Smooth muscle cell (in vitro differentiated cells): Measurements from ENCODE around the gene TMIGD1. TPM values are rescaled to one million over a fixed set of nuclear protein-coding genes. Genes with fewer than 3 reads are reported as not detected.

Experiments
- DNase-seq: peaks from one replicate; lab custom pipeline; 2025; ENCODE audit not compliant: unreplicated experiment; lab: John Stamatoyannopoulos, UW
- H2AFZ ChIP-seq: fragments of 200-600 bp; sonication (generic); 2 replicates; pipeline ENCODE4 v1.6.0; 2016; ENCODE audit warnings: antibody characterized with exemption, low read depth, mild to moderate bottlenecking
- H3F3A ChIP-seq: fragments of 200-600 bp; sonication (generic); 2 replicates; pipeline ENCODE4 v1.6.0; 2017; ENCODE audit warnings: antibody characterized with exemption, low read depth
- H3K27ac ChIP-seq: fragments of 200-600 bp; sonication (generic); 2 replicates; pipeline ENCODE4 v1.5.1; 2016; ENCODE audit warnings: low read depth, mild to moderate bottlenecking
- H3K27me3 ChIP-seq: fragments of 200-600 bp; sonication (generic); 2 replicates; pipeline ENCODE4 v1.6.1; 2016; ENCODE audit warnings: low read depth, mild to moderate bottlenecking
- H3K36me3 ChIP-seq: fragments of 200-600 bp; sonication (generic); 2 replicates; pipeline ENCODE4 v1.5.1; 2016; ENCODE audit warnings: low read depth
- H3K4me1 ChIP-seq: fragments of 200-600 bp; sonication (generic); 2 replicates; pipeline ENCODE4 v1.5.1; 2016; ENCODE audit warnings: low read depth
- H3K4me2 ChIP-seq: fragments of 200-600 bp; sonication (generic); 2 replicates; pipeline ENCODE4 v1.6.0; 2016; ENCODE audit warnings: mild to moderate bottlenecking
- H3K4me3 ChIP-seq: fragments of 200-600 bp; sonication (generic); 2 replicates; pipeline ENCODE4 v1.5.1; 2016; ENCODE audit warnings: mild to moderate bottlenecking
- H3K79me2 ChIP-seq: fragments of 200-600 bp; sonication (generic); 2 replicates; pipeline ENCODE4 v1.6.0; 2016; ENCODE audit warnings: low read depth, mild to moderate bottlenecking
- H3K9ac ChIP-seq: fragments of 200-600 bp; sonication (generic); 2 replicates; pipeline ENCODE4 v1.6.0; 2016; ENCODE audit warnings: low read depth
- H3K9me3 ChIP-seq: fragments of 200-600 bp; sonication (generic); replicated peaks from 2 replicates; pipeline ENCODE4 v1.5.1; 2016; ENCODE audit warnings: low read depth
- H4K20me1 ChIP-seq: fragments of 200-600 bp; sonication (generic); 2 replicates; pipeline ENCODE4 v1.6.0; 2016; ENCODE audit warnings: low read depth
- WGBS: methylation state at CpG from one replicate; pipeline ENCODE4 v1.1.7; 2016; ENCODE audit warnings: low lambda C conversion rate; 5-methylcytosine and 5-hydroxymethylcytosine counted together
- polyA plus RNA-seq: library from polyadenylated mRNA; unstranded; fragments of >200 nt; fragmentation: Nextera tagmentation; extraction: Ambion mirVana; gene quantifications from 2 replicates; pipeline ENCODE4 v1.2.1, GENCODE V29; 2016
- total RNA-seq: library from RNA; depleted of rRNA; stranded (reverse); fragments of >200 nt; gene quantifications from 2 replicates; pipeline ENCODE4 v1.2.3, GENCODE V29; 2014
- TF ChIP-seq, protein P1 (sequence below): fragments of 200-600 bp; sonication (generic); IDR thresholded peaks from 2 replicates; pipeline ENCODE4 v1.5.1; 2017; ENCODE audit warnings: borderline replicate concordance, mild to moderate bottlenecking, antibody characterized with exemption; ENCODE audit not compliant: insufficient read depth, poor library complexity, severe bottlenecking

TMIGD1 gene
- total and polyA plus RNA-seq, 2 experiments from 2014 or later, result not detected

DNA sequence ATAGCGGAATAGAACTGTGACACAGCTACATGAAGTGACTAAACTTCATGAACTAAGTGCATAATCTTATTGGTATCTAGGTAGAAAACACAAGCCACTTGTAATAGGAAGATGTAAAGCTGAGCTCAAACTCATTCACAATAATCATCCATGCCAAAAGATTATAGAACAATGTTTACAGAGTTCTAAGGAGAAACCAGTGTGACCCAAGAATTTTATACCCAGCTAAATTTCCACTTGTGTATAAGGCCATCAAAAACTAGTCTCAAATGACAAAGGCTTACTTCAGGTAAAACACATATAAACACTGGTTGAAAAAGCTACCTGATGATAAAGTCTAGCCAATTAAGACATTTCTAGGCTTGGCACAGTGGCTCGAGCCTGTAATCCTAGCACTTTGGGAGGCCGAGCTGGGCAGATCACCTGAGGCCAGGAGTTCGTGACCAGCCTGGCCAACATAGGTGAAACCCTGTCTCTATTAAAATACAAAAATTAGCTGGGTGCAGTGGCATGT, 28.0 kb upstream of the TMIGD1 start:
- WGBS, result 97% methylated on average over 4 of the region's 4 CpGs
- no peaks in the 10 kb centered on the region for H3K4me1 ChIP-seq
- H3K9ac ChIP-seq, result no peak overlapping the region
- no peaks in the 10 kb centered on the region for H4K20me1 ChIP-seq
- no peaks in the 10 kb centered on the region for H3F3A ChIP-seq
- H3K79me2 ChIP-seq, result no peaks in the 10 kb centered on the region
- TF ChIP-seq, protein P1, sequence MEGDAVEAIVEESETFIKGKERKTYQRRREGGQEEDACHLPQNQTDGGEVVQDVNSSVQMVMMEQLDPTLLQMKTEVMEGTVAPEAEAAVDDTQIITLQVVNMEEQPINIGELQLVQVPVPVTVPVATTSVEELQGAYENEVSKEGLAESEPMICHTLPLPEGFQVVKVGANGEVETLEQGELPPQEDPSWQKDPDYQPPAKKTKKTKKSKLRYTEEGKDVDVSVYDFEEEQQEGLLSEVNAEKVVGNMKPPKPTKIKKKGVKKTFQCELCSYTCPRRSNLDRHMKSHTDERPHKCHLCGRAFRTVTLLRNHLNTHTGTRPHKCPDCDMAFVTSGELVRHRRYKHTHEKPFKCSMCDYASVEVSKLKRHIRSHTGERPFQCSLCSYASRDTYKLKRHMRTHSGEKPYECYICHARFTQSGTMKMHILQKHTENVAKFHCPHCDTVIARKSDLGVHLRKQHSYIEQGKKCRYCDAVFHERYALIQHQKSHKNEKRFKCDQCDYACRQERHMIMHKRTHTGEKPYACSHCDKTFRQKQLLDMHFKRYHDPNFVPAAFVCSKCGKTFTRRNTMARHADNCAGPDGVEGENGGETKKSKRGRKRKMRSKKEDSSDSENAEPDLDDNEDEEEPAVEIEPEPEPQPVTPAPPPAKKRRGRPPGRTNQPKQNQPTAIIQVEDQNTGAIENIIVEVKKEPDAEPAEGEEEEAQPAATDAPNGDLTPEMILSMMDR, result no peak
- H3K4me2 ChIP-seq, result no peak overlapping the region
- H3K36me3 ChIP-seq, result no peaks in the 10 kb centered on the region
- no peaks in the 10 kb centered on the region for H3K9me3 ChIP-seq
- no peak overlapping the region for H3K27ac ChIP-seq
- no peaks in the 10 kb centered on the region for H3K27me3 ChIP-seq
- H2AFZ ChIP-seq, result no peak overlapping the region
- DNase-seq, result no peak
- no peak overlapping the region for H3K4me3 ChIP-seq

DNA sequence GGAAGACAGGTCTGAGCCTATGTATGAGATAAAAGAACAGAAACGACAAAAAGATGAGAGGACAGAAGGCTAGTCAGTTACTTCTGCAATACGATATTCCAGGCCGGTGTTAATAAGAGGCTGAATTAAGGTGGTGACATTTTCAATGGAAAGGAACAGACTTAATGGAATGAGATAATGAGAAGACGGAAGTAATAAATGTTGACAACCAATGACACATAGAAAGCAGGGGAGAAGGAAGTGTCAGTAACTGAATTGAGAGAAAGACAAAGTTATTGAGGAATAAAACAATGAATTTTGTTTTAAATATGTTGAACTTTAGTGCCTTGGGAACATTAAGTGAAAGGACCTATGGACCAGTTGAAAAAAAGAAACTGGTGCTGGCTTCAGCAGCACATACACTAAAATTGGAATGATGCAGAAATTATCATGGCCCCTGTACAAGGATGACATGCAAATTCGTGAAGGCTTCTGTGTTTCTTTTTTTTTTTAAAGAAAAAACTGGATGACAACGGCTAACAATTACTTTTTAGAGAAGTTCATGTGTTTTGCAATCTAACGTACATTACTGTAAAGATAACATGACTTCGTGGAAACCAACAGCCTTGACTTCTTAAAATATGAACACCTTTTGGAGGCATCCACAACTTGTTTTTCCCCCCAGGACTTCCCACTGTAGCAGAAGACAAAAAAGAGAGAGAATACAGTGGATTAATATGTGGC, 26.4 kb upstream of the TMIGD1 start:
- no peak overlapping the region for H3K4me3 ChIP-seq
- H3K79me2 ChIP-seq, result no peaks in the 10 kb centered on the region
- H3K27ac ChIP-seq, result no peak overlapping the region
- H3K9me3 ChIP-seq, result no peaks in the 10 kb centered on the region
- no peak overlapping the region for H3K4me2 ChIP-seq
- DNase-seq, result no peak
- no peaks in the 10 kb centered on the region for H3K36me3 ChIP-seq
- no peaks in the 10 kb centered on the region for H3K27me3 ChIP-seq
- H3K4me1 ChIP-seq, result no peaks in the 10 kb centered on the region
- H3K9ac ChIP-seq, result no peak overlapping the region
- no peak overlapping the region for H2AFZ ChIP-seq
- H4K20me1 ChIP-seq, result no peaks in the 10 kb centered on the region
- WGBS, result 87% methylated on average over 8 of the region's 8 CpGs
- no peaks in the 10 kb centered on the region for H3F3A ChIP-seq
- TF ChIP-seq, protein P1, result no peak

DNA sequence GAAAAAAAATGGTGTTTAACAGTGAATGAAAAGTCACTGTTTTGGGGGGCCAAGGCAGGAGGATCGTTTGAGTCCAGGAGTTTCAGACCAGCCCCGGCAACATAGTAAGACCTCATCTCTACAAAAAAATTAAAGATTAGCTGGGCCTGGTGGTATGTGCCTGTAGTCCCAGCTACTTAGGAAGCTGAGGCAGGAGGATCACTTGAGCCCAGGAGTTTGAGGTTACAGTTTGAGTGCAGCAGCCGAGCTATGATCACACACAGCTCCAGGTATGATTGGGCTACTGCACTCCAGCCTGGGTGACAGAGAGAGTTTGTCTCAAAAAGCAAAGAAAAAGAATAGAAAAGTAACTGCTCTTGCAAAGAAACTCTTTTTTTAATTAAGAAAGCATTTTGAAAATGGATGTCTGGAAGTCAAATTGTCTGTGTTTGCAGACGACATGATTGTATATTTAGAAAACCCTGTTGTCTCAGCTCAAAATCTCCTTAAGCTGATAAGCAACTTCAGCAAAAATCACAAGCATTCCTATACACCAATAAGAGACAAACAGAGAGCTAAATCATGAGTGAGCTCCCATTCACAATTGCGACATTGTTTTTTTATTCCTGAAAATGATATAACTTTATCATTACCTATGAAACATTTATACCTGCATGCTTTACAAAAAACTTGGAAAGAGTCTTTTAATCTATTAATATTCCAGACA, 24.4 kb upstream of the TMIGD1 start:
- Histone ChIP-seq H3K27me3 (no peaks in the 10 kb centered on the region), H4K20me1 (no peaks in the 10 kb centered on the region), H3K4me1 (no peaks in the 10 kb centered on the region), H3F3A (no peaks in the 10 kb centered on the region), H3K4me3 (no peak overlapping the region), H3K9me3 (no peaks in the 10 kb centered on the region), H3K27ac (no peak overlapping the region), H2AFZ (peak overlapping the region; percentile 71), H3K4me2 (no peak overlapping the region), H3K36me3 (no peaks in the 10 kb centered on the region), H3K79me2 (no peaks in the 10 kb centered on the region), H3K9ac (no peak overlapping the region)
- TF ChIP-seq, protein P1, result no peak
- DNase-seq, result no peak
- WGBS, result 65% methylated on average over 5 of the region's 5 CpGs
